ENCODE data around the gene UTP14A. TPM values are rescaled to one million over a fixed set of nuclear protein-coding genes. Genes with fewer than 3 reads are reported as not detected.
"Not testable (repeated sequence)": the region's sequence is repeated elsewhere in the genome, so short reads cannot be mapped to it uniquely, and the experiment has no call there.

UTP14A gene, protein sequence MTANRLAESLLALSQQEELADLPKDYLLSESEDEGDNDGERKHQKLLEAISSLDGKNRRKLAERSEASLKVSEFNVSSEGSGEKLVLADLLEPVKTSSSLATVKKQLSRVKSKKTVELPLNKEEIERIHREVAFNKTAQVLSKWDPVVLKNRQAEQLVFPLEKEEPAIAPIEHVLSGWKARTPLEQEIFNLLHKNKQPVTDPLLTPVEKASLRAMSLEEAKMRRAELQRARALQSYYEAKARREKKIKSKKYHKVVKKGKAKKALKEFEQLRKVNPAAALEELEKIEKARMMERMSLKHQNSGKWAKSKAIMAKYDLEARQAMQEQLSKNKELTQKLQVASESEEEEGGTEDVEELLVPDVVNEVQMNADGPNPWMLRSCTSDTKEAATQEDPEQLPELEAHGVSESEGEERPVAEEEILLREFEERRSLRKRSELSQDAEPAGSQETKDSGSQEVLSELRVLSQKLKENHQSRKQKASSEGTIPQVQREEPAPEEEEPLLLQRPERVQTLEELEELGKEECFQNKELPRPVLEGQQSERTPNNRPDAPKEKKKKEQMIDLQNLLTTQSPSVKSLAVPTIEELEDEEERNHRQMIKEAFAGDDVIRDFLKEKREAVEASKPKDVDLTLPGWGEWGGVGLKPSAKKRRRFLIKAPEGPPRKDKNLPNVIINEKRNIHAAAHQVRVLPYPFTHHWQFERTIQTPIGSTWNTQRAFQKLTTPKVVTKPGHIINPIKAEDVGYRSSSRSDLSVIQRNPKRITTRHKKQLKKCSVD
- total RNA-seq (2014; rRNA removed; shearing (Covaris generic)), result 53.5 and 54.5 TPM in 2 replicates
- polyA plus RNA-seq (2015; cell fraction: cytosol; rRNA removed), result 42.9 and 50.5 TPM in 2 replicates
- 32.8 and 39.8 TPM in 2 replicates for polyA plus RNA-seq (2015; cell fraction: nucleus; rRNA removed)

DNA sequence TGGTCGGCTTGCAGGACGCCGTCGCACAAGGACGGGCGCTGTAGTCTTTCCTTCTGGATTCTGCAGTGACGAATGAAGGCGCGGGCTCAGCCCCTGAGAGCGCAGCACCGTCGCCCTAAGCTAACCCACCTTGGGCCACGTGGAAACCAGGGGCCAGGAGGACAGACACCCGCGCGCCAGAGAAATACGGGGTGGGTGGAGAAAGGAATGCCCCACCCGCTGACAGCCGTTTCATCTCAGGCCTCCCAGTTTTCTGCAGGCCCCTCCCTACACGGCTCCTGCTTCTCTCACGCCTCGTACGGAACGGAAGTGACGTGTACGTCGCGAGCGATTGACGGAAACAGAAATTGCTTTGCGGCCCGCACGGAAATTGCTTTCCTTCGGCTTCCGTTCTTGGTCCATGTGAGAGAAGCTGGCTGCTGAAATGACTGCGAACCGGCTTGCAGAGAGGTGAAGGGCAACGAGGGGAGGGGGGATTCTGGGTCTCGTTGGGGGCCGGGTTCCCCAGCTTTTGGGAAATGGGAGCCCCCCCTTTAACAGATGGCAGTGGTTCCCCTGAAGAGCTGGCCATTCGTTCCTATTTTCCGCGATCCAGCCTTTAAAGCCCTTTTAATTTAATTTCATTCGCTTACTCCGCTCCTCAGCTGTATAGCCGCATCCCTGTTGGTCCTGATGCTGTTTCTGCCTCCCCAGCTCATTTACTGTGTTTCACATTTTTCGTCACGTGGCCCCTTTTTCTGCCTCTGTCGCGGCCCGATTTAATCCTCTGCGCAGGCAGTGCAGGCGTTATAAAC, at the start of gene UTP14A:
Gene UTP14A (plus strand): TSS at position 378 of the 794 bp plus-strand sequence. CDS start 47 bp downstream, at position 425.
- in situ Hi-C loops (cut with HindIII; ENCODE audit: low pct_unique_long_range_greater_than_20kb, low sequenced_read_pairs), result no loop called here

GRCh38 chrX:129859134-129859533, 46.8 kb upstream of the UTP14A start:
- DNase-seq (ENCODE audit: low read depth, low spot score); in situ Hi-C loops (cut with HindIII; ENCODE audit: low pct_unique_long_range_greater_than_20kb, low sequenced_read_pairs): not testable (repeated sequence)

More for the DNA sequence above, at the start of gene UTP14A:
- DNase-seq (ENCODE audit: low read depth, low spot score), result peak; percentile 93

DNA sequence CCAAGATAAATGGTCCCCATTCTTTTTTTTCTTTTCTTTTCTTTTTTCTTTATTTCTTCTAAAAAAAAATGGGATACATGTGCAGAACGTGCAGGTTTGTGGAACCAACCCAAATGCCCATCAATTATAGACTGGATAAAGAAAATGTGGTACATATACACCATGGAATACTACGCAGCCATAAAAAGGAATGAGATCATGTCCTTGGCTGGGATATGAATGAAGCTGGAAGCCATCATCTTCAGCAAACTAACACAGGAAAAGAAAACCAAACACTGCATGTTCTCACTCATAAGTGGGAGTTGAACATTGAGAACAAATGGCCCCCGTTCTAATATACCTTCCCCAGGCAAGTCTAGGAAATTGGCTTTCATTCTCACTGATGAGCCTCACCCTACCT, 39.6 kb upstream of the UTP14A start:
- DNase-seq (ENCODE audit: low read depth, low spot score); in situ Hi-C loops (cut with HindIII; ENCODE audit: low pct_unique_long_range_greater_than_20kb, low sequenced_read_pairs): not testable (repeated sequence)

- DNase-seq (ENCODE audit: low read depth, low spot score), result no peak
- in situ Hi-C loops (cut with HindIII; ENCODE audit: low pct_unique_long_range_greater_than_20kb, low sequenced_read_pairs), result no loop called here
Observed at GRCh38 chrX:129872524-129872923, 33.4 kb upstream of the UTP14A start.

GRCh38 chrX:129875669-129876068, 30.3 kb upstream of the UTP14A start:
- no peak for DNase-seq (ENCODE audit: low read depth, low spot score)
- in situ Hi-C loops (cut with HindIII; ENCODE audit: low pct_unique_long_range_greater_than_20kb, low sequenced_read_pairs), result no loop called here

GRCh38 chrX:129876771-129877305, 29.1 kb upstream of the UTP14A start:
- in situ Hi-C loops (cut with HindIII; ENCODE audit: low pct_unique_long_range_greater_than_20kb, low sequenced_read_pairs), result no loop called here
- DNase-seq (ENCODE audit: low read depth, low spot score), result peak; percentile 38

GRCh38 chrX:129877401-129877800, 28.6 kb upstream of the UTP14A start:
- in situ Hi-C loops (cut with HindIII; ENCODE audit: low pct_unique_long_range_greater_than_20kb, low sequenced_read_pairs), result no loop called here
- no peak for DNase-seq (ENCODE audit: low read depth, low spot score)

- in situ Hi-C loops (cut with HindIII; ENCODE audit: low pct_unique_long_range_greater_than_20kb, low sequenced_read_pairs), result no loop called here
- no peak for DNase-seq (ENCODE audit: low read depth, low spot score)
Observed at GRCh38 chrX:129900054-129900453, 5.9 kb upstream of the UTP14A start.

DNA sequence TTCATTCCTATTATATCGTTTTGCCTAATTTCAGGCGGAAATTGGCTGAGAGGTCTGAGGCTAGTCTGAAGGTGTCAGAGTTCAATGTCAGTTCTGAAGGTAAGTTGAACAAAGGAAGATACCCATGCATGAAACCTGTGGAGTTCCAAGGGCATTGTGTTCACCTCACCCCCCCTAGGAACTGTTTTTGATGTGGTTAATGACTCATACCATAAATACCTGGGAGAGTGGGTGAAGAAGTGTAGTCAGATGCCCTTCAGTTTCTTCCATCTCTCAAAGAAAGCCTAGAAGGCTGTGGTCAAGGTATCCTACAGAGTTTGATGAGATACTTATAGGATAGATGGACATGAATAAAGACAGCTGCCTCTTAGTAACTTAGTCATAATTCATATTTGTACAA, 2.7 kb downstream of the UTP14A start:
- DNase-seq (ENCODE audit: low read depth, low spot score), result no peak
- in situ Hi-C loops (cut with HindIII; ENCODE audit: low pct_unique_long_range_greater_than_20kb, low sequenced_read_pairs), result no loop called here

GRCh38 chrX:129925305-129926092, 19.5 kb downstream of the UTP14A start:
- in situ Hi-C loops (cut with HindIII; ENCODE audit: low pct_unique_long_range_greater_than_20kb, low sequenced_read_pairs), result no loop called here
- peak; percentile 79 for DNase-seq (ENCODE audit: low read depth, low spot score)

DNA sequence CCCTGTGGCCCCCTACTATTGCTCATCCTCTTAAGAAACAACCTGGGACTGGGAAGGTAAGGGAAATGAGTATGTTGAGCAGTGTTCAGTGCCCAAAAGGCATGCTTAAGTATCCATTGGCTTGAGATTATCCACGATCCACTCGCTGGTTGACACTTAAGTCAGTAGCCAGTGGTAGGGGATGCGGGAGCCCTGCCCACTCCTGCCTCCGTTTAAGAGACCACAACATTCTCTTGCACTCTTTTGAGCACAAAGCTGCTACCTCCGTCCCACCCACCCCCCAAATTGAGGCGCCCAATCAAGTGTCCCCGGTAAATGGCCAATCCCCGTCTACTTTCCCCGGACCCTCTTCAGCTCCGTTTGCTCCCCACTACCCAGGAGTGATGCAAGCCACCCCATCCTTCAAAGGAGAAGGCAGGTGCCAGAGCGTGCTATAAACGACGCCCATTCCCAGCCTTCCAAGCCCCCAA, 25.0 kb downstream of the UTP14A start:
- in situ Hi-C loops (cut with HindIII; ENCODE audit: low pct_unique_long_range_greater_than_20kb, low sequenced_read_pairs), result no loop called here
- DNase-seq (ENCODE audit: low read depth, low spot score), result no peak

GRCh38 chrX:129931411-129932015, 25.5 kb downstream of the UTP14A start:
- in situ Hi-C loops (cut with HindIII; ENCODE audit: low pct_unique_long_range_greater_than_20kb, low sequenced_read_pairs), result no loop called here
- DNase-seq (ENCODE audit: low read depth, low spot score), result peak; percentile 91

GRCh38 chrX:129932016-129932820, 26.3 kb downstream of the UTP14A start:
- in situ Hi-C loops (cut with HindIII; ENCODE audit: low pct_unique_long_range_greater_than_20kb, low sequenced_read_pairs), result no loop called here
- peak; percentile 78 for DNase-seq (ENCODE audit: low read depth, low spot score)

DNA sequence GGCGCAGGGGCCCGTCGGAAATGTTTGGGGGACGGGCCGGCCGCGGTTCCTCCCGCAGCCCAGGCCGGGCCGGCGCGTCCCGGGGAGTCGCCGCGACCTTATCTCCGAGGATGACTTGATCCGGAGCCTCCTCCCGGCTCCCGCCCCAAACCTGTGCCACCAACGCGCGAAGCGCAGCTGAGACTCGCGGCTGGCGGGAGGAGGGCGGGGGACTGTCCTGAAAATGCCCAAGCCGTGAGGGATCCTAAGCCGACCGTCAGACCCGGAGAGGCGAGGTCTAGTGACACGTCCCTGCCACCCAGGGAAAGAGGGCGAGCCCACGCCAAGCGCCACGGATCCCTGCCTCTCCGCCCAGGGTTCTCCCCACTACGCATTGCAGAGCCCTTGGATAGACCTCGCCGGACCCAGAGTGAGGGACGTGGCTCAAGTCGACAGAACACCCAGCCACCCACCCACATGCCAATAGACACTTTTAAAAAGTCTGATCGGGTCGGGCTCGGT, 26.9 kb downstream of the UTP14A start:
- in situ Hi-C loops (cut with HindIII; ENCODE audit: low pct_unique_long_range_greater_than_20kb, low sequenced_read_pairs), result no loop called here
- DNase-seq (ENCODE audit: low read depth, low spot score), result no peak

DNA sequence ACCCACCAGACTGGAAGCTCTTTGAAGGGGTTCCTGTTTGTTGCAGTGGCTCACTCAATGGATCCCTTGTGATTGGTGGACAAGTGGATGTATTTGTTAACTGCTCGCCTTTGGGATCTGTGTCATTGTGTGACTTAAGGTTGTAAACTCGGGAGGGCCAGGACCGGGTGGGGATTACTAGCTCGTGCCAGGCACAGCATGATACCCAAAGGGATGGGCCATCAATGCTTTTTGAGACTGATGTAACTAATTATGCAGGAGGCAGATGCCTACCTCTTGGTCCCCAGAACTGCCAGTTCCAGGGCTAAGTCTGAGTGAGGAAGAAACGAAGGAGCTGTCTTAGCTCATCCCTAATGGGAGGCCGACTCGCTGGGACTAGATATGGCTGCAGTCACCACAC, 27.7 kb downstream of the UTP14A start:
- in situ Hi-C loops (cut with HindIII; ENCODE audit: low pct_unique_long_range_greater_than_20kb, low sequenced_read_pairs), result no loop called here
- DNase-seq (ENCODE audit: low read depth, low spot score), result no peak
